HG02852 (cell line): ENCODE measurements around the gene EXD3.
"Not testable (repeated sequence)": the region's sequence is repeated elsewhere in the genome, so short reads cannot be mapped to it uniquely, and the experiment has no call there.

Experiments used
- ATAC-seq: cut with Tn5 transposase; IDR thresholded peaks from one replicate; pipeline ENCODE4 v1.9.1; 2021; ENCODE audit warnings: mild to moderate bottlenecking, moderate library complexity; ENCODE audit not compliant: unreplicated experiment

The EXD3 gene

DNA sequence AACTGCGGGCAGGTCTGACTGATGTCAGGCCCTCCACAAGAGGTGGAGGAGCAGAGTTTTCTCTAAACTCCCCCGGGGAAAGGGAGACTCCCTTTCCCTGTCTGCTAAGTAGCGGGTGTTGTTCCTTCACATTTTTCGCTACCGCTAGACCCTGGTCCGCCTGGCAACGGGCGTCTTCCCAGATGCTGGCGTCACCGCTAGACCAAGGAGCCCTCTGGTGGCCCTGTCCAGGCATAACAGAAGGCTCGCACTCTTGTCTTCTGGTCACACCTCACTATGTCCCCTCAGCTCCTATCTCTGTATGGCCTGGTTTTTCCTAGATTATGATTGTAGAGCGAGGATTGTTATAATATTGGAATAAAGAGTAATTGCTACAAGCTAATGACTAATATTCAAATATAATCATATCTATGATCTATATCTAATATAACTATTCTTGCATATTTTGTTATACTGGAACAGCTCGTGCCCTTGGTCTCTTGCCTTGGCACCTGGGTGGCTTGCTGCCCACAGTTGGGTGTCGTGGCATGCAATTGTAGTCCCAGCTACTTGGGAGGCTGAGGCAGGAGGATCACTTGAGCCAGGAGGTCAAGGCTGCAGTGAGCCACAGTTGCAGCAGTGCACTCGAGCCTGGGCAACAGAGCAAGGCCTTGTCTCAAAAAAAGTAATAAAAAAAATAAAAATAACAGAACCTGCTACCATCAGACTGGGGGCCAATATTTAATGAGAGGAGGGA, 160.6 kb downstream of the EXD3 start:
- ATAC-seq, result not testable (repeated sequence)
